ENCODE data around the gene SLIT3.

SLIT3 gene

GRCh38 chr5:168844922-168845296 lies 456.0 kb downstream of the SLIT3 start:
- no peaks in the 10 kb centered on the region for H3K36me3 ChIP-seq (ENCODE audit: control insufficient read depth in 2 of 2, insufficient read depth in 1 of 2, low read length in 2 of 2)
- peaks cover 10% of the 10 kb centered on the region for H3K4me1 ChIP-seq (ENCODE audit: control insufficient read depth, insufficient read depth, low read length)
- no peak for TF ChIP-seq ZNF658 (tag by site-specific recombination; IDR thresholded peaks at IDR 0.05)
- no peak for TF ChIP-seq ZNF488 (tag by site-specific recombination; IDR thresholded peaks at IDR 0.05)
- no peak for TF ChIP-seq ZNF211 (tag by site-specific recombination; IDR thresholded peaks at IDR 0.05; ENCODE audit: low read depth)
- no peak for TF ChIP-seq SETDB1 (IDR thresholded peaks at IDR 0.05; ENCODE audit: insufficient read length, low read length)
- TF ChIP-seq OSR2 (tag by site-specific recombination; IDR thresholded peaks at IDR 0.05) = no peak
- no peak for TF ChIP-seq ZNF776 (tag by site-specific recombination; IDR thresholded peaks at IDR 0.05; ENCODE audit: borderline replicate concordance)
- no peak for TF ChIP-seq PRDM10 (tag by site-specific recombination; IDR thresholded peaks at IDR 0.05)
- TF ChIP-seq ZNF114 (tag by site-specific recombination; IDR thresholded peaks at IDR 0.05) = no peak
- no peak for TF ChIP-seq ZNF223 (tag by site-specific recombination; IDR thresholded peaks at IDR 0.05)
- no peak for TF ChIP-seq PBX3 (CRISPR knock-in tag; IDR thresholded peaks at IDR 0.05)
- no peak for TF ChIP-seq ZNF704 (tag by site-specific recombination; IDR thresholded peaks at IDR 0.05)
- TF ChIP-seq ZNF302 (tag by site-specific recombination; IDR thresholded peaks at IDR 0.05; ENCODE audit: low read depth) = no peak
- TF ChIP-seq ZNF157 (tag by site-specific recombination; IDR thresholded peaks at IDR 0.05) = no peak
- TF ChIP-seq ZNF311 (tag by site-specific recombination; IDR thresholded peaks at IDR 0.05; ENCODE audit: borderline replicate concordance) = no peak
- no peak for TF ChIP-seq ZNF626 (tag by site-specific recombination; IDR thresholded peaks at IDR 0.05)
- no peak for TF ChIP-seq MZF1 (tag by site-specific recombination; IDR thresholded peaks at IDR 0.05; ENCODE audit: borderline replicate concordance)
- TF ChIP-seq ZNF10 (tag by site-specific recombination; IDR thresholded peaks at IDR 0.05) = no peak
- no peak for TF ChIP-seq ZNF530 (tag by site-specific recombination; IDR thresholded peaks at IDR 0.05; ENCODE audit: low read depth)
- no peak overlapping the region for H3K27ac ChIP-seq (ENCODE audit: extremely low read depth, low read depth, low read length)
- H3K9me3 ChIP-seq (ENCODE audit: control insufficient read depth, insufficient read depth, low read depth, low read length) = no peaks in the 10 kb centered on the region
- CTCF ChIA-PET = no interaction called here
- H3K4me3 ChIP-seq (ENCODE audit: low read depth, low read length) = no peak overlapping the region
- POLR2A ChIA-PET = interaction anchor here (0.6 kb wide), 1 partner anchor 30 kb away, joined by 3 read pairs; no protein-coding TSS in a partner anchor
